ENCODE data around the gene GRB2. TPM values are rescaled to one million over a fixed set of nuclear protein-coding genes. Genes with fewer than 3 reads are reported as not detected.

The GRB2 gene
- total and polyA plus RNA-seq, 2 donors (not counting 1 experiment from before 2014, with no cell fraction given) = 114 to 219 TPM

- Histone ChIP-seq H3K4me1 (ENCODE audit: control insufficient read depth in 2 of 2, insufficient read depth in 2 of 2, low read length in 2 of 2) (peaks cover 6 to 7% of the 10 kb centered on the region in 2 donors), H3K36me3 (replicated peaks in 1 of 2; ENCODE audit: control extremely low read depth in 1 of 2, control insufficient read depth in 1 of 2, extremely low read depth in 1 of 2, insufficient read depth in 2 of 2, low read length in 1 of 2) (no peaks in the 10 kb centered on the region), H3K9me3 (ENCODE audit: control extremely low read depth in 1 of 3, control insufficient read depth in 2 of 3, insufficient read depth in 1 of 3, low read length in 2 of 3) (no peaks in the 10 kb centered on the region), H3K4me3 (ENCODE audit: control extremely low read depth in 1 of 5, extremely low read depth in 1 of 5, insufficient read depth in 1 of 5, low read depth in 2 of 5, low read length in 4 of 5) (no peak overlapping the region), H3K27me3 (replicated peaks in 1 of 4; ENCODE audit: control extremely low read depth in 1 of 4, control insufficient read depth in 3 of 4, insufficient read depth in 4 of 4, low read length in 3 of 4) (no peaks in the 10 kb centered on the region), H3K79me2 (ENCODE audit: control insufficient read depth, insufficient read depth, low read length) (no peaks in the 10 kb centered on the region), H3K9ac (ENCODE audit: low read length) (no peak overlapping the region), H4K20me1 (ENCODE audit: control insufficient read depth, insufficient read depth, low read length, poor library complexity, severe bottlenecking) (no peaks in the 10 kb centered on the region), H3K4me2 (replicated peaks; ENCODE audit: low read depth, low read length, poor library complexity, severe bottlenecking) (no peak overlapping the region), H2AFZ (ENCODE audit: insufficient read depth, low read depth, low read length, poor library complexity, severe bottlenecking) (no peak overlapping the region), H3K27ac (ENCODE audit: low read length in 2 of 2) (no peak overlapping the region)
- CTCF ChIA-PET = interaction anchor here (0.7 to 2.5 kb wide), 9 partner anchors 30 to 324 kb away, joined by 3 to 17 read pairs (median 7); partner anchors contain the start of genes SMIM5 and TSEN54
- Mint-ChIP-seq H3K27me3 (peaks cover 9% of the 10 kb centered on the region), H3K4me1 (peaks cover 11% of the 10 kb centered on the region), H3K4me3 (no peak overlapping the region), H3K27ac (no peak overlapping the region), H3K9me3 (ENCODE audit: insufficient read depth) (no peaks in the 10 kb centered on the region)
- ATAC-seq (ENCODE audit: low read depth) (no peak), DNase-seq (no peak)
- TF ChIP-seq EZH2 (IDR thresholded peaks at IDR 0.05; ENCODE audit: borderline replicate concordance, insufficient read depth, low read depth, low read length, poor library complexity, severe bottlenecking) = no peak
- no peak for TF ChIP-seq CTCF (IDR thresholded peaks at IDR 0.05)
- 90% methylated on average over 12 of the region's 17 CpGs for WGBS (ENCODE audit: insufficient coverage)
- POLR2A ChIA-PET = no interaction called here
- intact Hi-C loops (cut with micrococcal nuclease) = no loop called here
Observed at GRCh38 chr17:75428543-75429469, 23.3 kb upstream of the GRB2 start.

GRCh38 chr17:75418531-75418930 lies 13.1 kb upstream of the GRB2 start:
- no peak overlapping the region for H3K27ac Mint-ChIP-seq

More at GRCh38 chr17:75418531-75418930, 13.1 kb upstream of the GRB2 start:
- no peak overlapping the region for H3K4me3 ChIP-seq (ENCODE audit: control extremely low read depth in 1 of 5, extremely low read depth in 1 of 5, insufficient read depth in 1 of 5, low read depth in 2 of 5, low read length in 4 of 5)
- ChIA-PET POLR2A (interaction anchor here (0.6 to 0.7 kb wide), 2 partner anchors 33 to 51 kb away, joined by 3 to 4 read pairs; no protein-coding TSS in a partner anchor), CTCF (interaction anchor here (0.6 to 1.2 kb wide), 5 partner anchors 12 to 331 kb away, joined by 3 to 4 read pairs (median 3); no protein-coding TSS in a partner anchor)
- H3K9me3 ChIP-seq (ENCODE audit: control extremely low read depth in 1 of 3, control insufficient read depth in 2 of 3, insufficient read depth in 1 of 3, low read length in 2 of 3) = no peaks in the 10 kb centered on the region
- H3K36me3 ChIP-seq (replicated peaks in 1 of 2; ENCODE audit: control extremely low read depth in 1 of 2, control insufficient read depth in 1 of 2, extremely low read depth in 1 of 2, insufficient read depth in 2 of 2, low read length in 1 of 2) = no peaks in the 10 kb centered on the region
- H3K4me1 Mint-ChIP-seq = no peaks in the 10 kb centered on the region
- no peak for DNase-seq
- intact Hi-C loops (cut with micrococcal nuclease) = no loop called here
- WGBS (ENCODE audit: insufficient coverage) = 44% methylated on average over 3 of the region's 5 CpGs
- no peak overlapping the region for H3K4me2 ChIP-seq (replicated peaks; ENCODE audit: low read depth, low read length, poor library complexity, severe bottlenecking)
- TF ChIP-seq CTCF (IDR thresholded peaks at IDR 0.05) = no peak
- no peak for TF ChIP-seq EZH2 (IDR thresholded peaks at IDR 0.05; ENCODE audit: borderline replicate concordance, insufficient read depth, low read depth, low read length, poor library complexity, severe bottlenecking)
- no peak overlapping the region for H3K4me3 Mint-ChIP-seq
- H3K27ac ChIP-seq (ENCODE audit: low read length in 2 of 2) = no peak overlapping the region
- no peaks in the 10 kb centered on the region for H3K9me3 Mint-ChIP-seq (ENCODE audit: insufficient read depth)
- H2AFZ ChIP-seq (ENCODE audit: insufficient read depth, low read depth, low read length, poor library complexity, severe bottlenecking) = no peak overlapping the region
- peaks cover 0 to 4% of the 10 kb centered on the region in 2 donors for H3K4me1 ChIP-seq (ENCODE audit: control insufficient read depth in 2 of 2, insufficient read depth in 2 of 2, low read length in 2 of 2)
- no peak overlapping the region for H3K9ac ChIP-seq (ENCODE audit: low read length)
- H3K27me3 ChIP-seq (replicated peaks in 1 of 4; ENCODE audit: control extremely low read depth in 1 of 4, control insufficient read depth in 3 of 4, insufficient read depth in 4 of 4, low read length in 3 of 4) = no peaks in the 10 kb centered on the region
- H3K79me2 ChIP-seq (ENCODE audit: control insufficient read depth, insufficient read depth, low read length) = peaks cover 3% of the 10 kb centered on the region
- ATAC-seq (ENCODE audit: low read depth) = no peak
- H4K20me1 ChIP-seq (ENCODE audit: control insufficient read depth, insufficient read depth, low read length, poor library complexity, severe bottlenecking) = no peaks in the 10 kb centered on the region
- no peaks in the 10 kb centered on the region for H3K27me3 Mint-ChIP-seq

Data from B cell (primary cell).